Measurements from ENCODE around the gene BEND7.

DNA sequence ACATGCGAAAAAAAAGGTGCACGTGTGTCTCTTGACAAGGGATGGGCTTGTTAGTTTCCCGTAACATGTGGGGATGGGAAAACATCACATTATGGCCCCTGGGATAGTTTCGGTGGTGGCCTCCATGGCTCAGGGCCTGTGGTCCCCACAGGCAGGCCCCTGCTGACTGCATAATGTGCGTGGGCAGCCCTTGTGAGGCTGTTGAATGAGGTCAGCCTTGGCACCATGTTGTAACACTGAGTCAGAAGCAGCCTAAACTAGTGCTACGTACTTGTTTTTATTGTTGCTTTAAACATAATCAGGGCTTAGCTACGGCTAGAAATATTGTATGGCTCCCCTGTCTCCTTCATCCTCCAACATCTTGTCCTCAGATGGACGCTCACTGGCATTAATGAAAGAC is 80.6 kb downstream of the BEND7 start:
- TF ChIP-seq CTCF (IDR thresholded peaks at IDR 0.05; ENCODE audit: borderline replicate concordance, extremely low read depth, low read length, poor library complexity, severe bottlenecking) (no peak), EZH2 (IDR thresholded peaks at IDR 0.05; ENCODE audit: borderline replicate concordance, low read depth, low read length, severe bottlenecking) (no peak)
